HCT116 (cell line): Measurements from ENCODE around the gene IL1RL1. TPM values are rescaled to one million over a fixed set of nuclear protein-coding genes. Genes with fewer than 3 reads are reported as not detected.

Experiments used
- ATAC-seq: fragments of 200-7000 bp; cut with Tn5 transposase; 2 replicates; pipeline ENCODE4 v1.9.1; 2020; ENCODE audit warnings: mild to moderate bottlenecking, moderate library complexity
- BruUV-seq: library from RNA; stranded (reverse); fragments of 400-500 nt; replicated peaks from 2 replicates; lab custom pipeline; 2021; lab: Mats Ljungman, UMichigan
- CTCF ChIA-PET: fragments of 300-600 bp; sonication (Branson Sonifier 250); formaldehyde crosslinking; loops from one replicate; lab custom pipeline; 2021; ENCODE audit warnings: antibody characterized with exemption; lab: Charles Lee
- POLR2A ChIA-PET: fragments of 300-600, 350-600 bp; sonication (Branson Sonifier 250); formaldehyde crosslinking; loops from one replicate; lab custom pipeline; 2021; ENCODE audit warnings: antibody characterized with exemption; lab: Charles Lee
- RAD21 ChIA-PET, 2 experiments: fragments of 300-600 bp; sonication (Branson Sonifier 250); formaldehyde crosslinking; loops; one replicate each; lab custom pipeline; 2023; ENCODE audit warnings: low total read pairs in 2 of 2; ENCODE audit not compliant: uncharacterized antibody in 2 of 2, unreplicated experiment in 2 of 2, low non-redundant PET in 1 of 2; lab: Charles Lee
- DNase-seq: peaks from one replicate; pipeline ENCODE4 v3.0.0-alpha.2; 2010; ENCODE audit warnings: low read depth, low spot score
- H2AFZ ChIP-seq: fragments of 200-600 bp; shearing (Covaris generic), sonication (generic); 2 replicates; pipeline ENCODE4 v1.6.1; 2017; ENCODE audit warnings: low read depth, mixed run types, mixed read lengths, antibody characterized with exemption, low read length; ENCODE audit not compliant: poor library complexity, severe bottlenecking
- H3K27ac ChIP-seq: 2 replicates; pipeline ENCODE4 v1.5.1; 2012; ENCODE audit warnings: low read depth, low read length
- H3K27me3 ChIP-seq: fragments of 200-600 bp; sonication (generic); 2 replicates; pipeline ENCODE4 v1.6.1; 2016; ENCODE audit warnings: mixed run types, low read length, mixed read lengths; ENCODE audit not compliant: insufficient read depth
- H3K36me3 ChIP-seq, 2 experiments: fragments of 200-500 bp in 1 of 2; fragments of 200-600 bp in 1 of 2; sonication (Bioruptor generic) in 1 of 2; sonication (generic) in 1 of 2; 2 replicates each; pipeline versions ENCODE4 v1.5.1 to v1.6.1; 2014 to 2016; ENCODE audit warnings: low read length in 2 of 2, inconsistent platforms in 1 of 2, mixed read lengths in 1 of 2, mixed run types in 1 of 2; ENCODE audit not compliant: insufficient read depth in 2 of 2, control insufficient read depth in 1 of 2
- H3K4me1 ChIP-seq, 2 experiments: fragments of 200-600 bp in 1 of 2; sonication (generic) in 1 of 2; 2 replicates each; pipeline versions ENCODE4 v1.5.1 to v1.6.1; 2012 to 2017; ENCODE audit warnings: low read length in 2 of 2, inconsistent platforms in 1 of 2, mild to moderate bottlenecking in 1 of 2, mixed read lengths in 1 of 2, mixed run types in 1 of 2, moderate library complexity in 1 of 2; ENCODE audit not compliant: insufficient read depth in 2 of 2, control insufficient read depth in 1 of 2
- H3K4me2 ChIP-seq: fragments of 200-600 bp; sonication (generic); 2 replicates; pipeline ENCODE4 v1.6.1; 2017; ENCODE audit warnings: mixed run types, low read length, mixed read lengths
- H3K4me3 ChIP-seq, 2 experiments: fragments of 200-600 bp in 1 of 2; sonication (generic) in 1 of 2; replicated peaks in 1 of 2; 2 replicates each; pipeline ENCODE4 v1.5.1; 2011 to 2016; ENCODE audit warnings: low read length in 2 of 2, control low read depth in 1 of 2, low read depth in 1 of 2, mild to moderate bottlenecking in 1 of 2, mixed read lengths in 1 of 2, mixed run types in 1 of 2
- H3K79me2 ChIP-seq: fragments of 200-600 bp; sonication (generic); 2 replicates; pipeline ENCODE4 v1.6.1; 2017; ENCODE audit warnings: mild to moderate bottlenecking, mixed run types, low read length, moderate library complexity, mixed read lengths; ENCODE audit not compliant: insufficient read depth
- H3K9ac ChIP-seq: fragments of 200-600 bp; sonication (generic); 2 replicates; pipeline ENCODE4 v1.6.1; 2016; ENCODE audit warnings: low read length, mixed read lengths
- H3K9me2 ChIP-seq: fragments of 200-600 bp; sonication (generic), shearing (Covaris generic); 2 replicates; pipeline ENCODE4 v1.6.1; 2017; ENCODE audit warnings: mixed run types, mild to moderate bottlenecking, moderate library complexity; ENCODE audit not compliant: insufficient read depth
- H3K9me3 ChIP-seq, 2 experiments: fragments of 200-500 bp in 1 of 2; fragments of 200-600 bp in 1 of 2; sonication (Bioruptor generic) in 1 of 2; sonication (generic) in 1 of 2; 2 replicates each; pipeline ENCODE4 v1.6.1; 2014 to 2017; ENCODE audit warnings: low read length in 2 of 2, mixed read lengths in 2 of 2, inconsistent platforms in 1 of 2, low read depth in 1 of 2, mild to moderate bottlenecking in 1 of 2, mixed run types in 1 of 2, moderate library complexity in 1 of 2; ENCODE audit not compliant: control insufficient read depth in 1 of 2, insufficient read depth in 1 of 2
- H4K20me1 ChIP-seq: fragments of 200-600 bp; sonication (generic), shearing (Covaris generic); 2 replicates; pipeline ENCODE4 v1.6.1; 2017; ENCODE audit warnings: mixed run types, mild to moderate bottlenecking, moderate library complexity; ENCODE audit not compliant: insufficient read depth
- CEBPB ChIP-seq: IDR thresholded peaks from 2 replicates; pipeline ENCODE4 v1.6.1; 2012; ENCODE audit warnings: low read depth
- EZH2phosphoT487 ChIP-seq: fragments of 200-600 bp; IDR thresholded peaks from 2 replicates; pipeline ENCODE4 v1.6.1; 2018; ENCODE audit warnings: antibody characterized with exemption, borderline replicate concordance
- FOSL1 ChIP-seq: IDR thresholded peaks from 2 replicates; pipeline ENCODE4 v1.6.1; 2012; ENCODE audit warnings: low read depth
- POLR2AphosphoS5 ChIP-seq: IDR thresholded peaks from 2 replicates; pipeline ENCODE4 v1.6.1; 2011; ENCODE audit warnings: mild to moderate bottlenecking, low read depth, low read length, moderate library complexity
- SIN3A ChIP-seq: IDR thresholded peaks from 2 replicates; pipeline ENCODE4 v1.6.1; 2012; ENCODE audit warnings: low read depth
- SP1 ChIP-seq: IDR thresholded peaks from 2 replicates; pipeline ENCODE4 v1.6.1; 2012; ENCODE audit warnings: low read depth
- ZNF274 ChIP-seq: fragments of 200-500 bp; sonication (Bioruptor generic); IDR thresholded peaks from 2 replicates; pipeline ENCODE4 v1.6.1; 2014; ENCODE audit warnings: mild to moderate bottlenecking, low read depth, low read length, inconsistent platforms
- intact Hi-C: fragments of 100-400 bp; cut with micrococcal nuclease; formaldehyde crosslinking; loops from 2 replicates; pipeline ENCODE4 v1.10.0; 2022
- total RNA-seq: library from RNA; stranded (reverse); gene quantifications from one replicate; pipeline ENCODE4 v1.2.1, GENCODE V29; 2021; ENCODE audit not compliant: unreplicated experiment

Gene IL1RL1
- total RNA-seq, 1 experiment from 2014 or later = not detected

- TF ChIP-seq FOSL1 = no peak
- no peak for TF ChIP-seq EZH2phosphoT487
- TF ChIP-seq SP1 = no peak
- no peak for TF ChIP-seq ZNF274
- TF ChIP-seq POLR2AphosphoS5 = no peak
- TF ChIP-seq SIN3A = no peak
- BruUV-seq = no TSS peak
- Histone ChIP-seq H3K9ac (no peak overlapping the region), H4K20me1 (no peaks in the 10 kb centered on the region), H3K4me1 (no peaks in the 10 kb centered on the region), H3K4me2 (no peak overlapping the region), H3K9me3 (no peaks in the 10 kb centered on the region), H3K4me3 (no peak overlapping the region), H3K9me2 (no peaks in the 10 kb centered on the region), H2AFZ (no peak overlapping the region), H3K27ac (no peak overlapping the region), H3K79me2 (no peaks in the 10 kb centered on the region), H3K27me3 (peaks cover 13% of the 10 kb centered on the region), H3K36me3 (no peaks in the 10 kb centered on the region)
- intact Hi-C loops = no loop called here
- no peak for DNase-seq
- POLR2A ChIA-PET = no interaction called here
- RAD21 ChIA-PET = no interaction called here
- no peak for ATAC-seq
- CTCF ChIA-PET = no interaction called here
Measured at GRCh38 chr2:102283996-102284395, 27.4 kb upstream of the IL1RL1 start.

- Histone ChIP-seq H4K20me1 (no peaks in the 10 kb centered on the region), H3K9me2 (no peaks in the 10 kb centered on the region), H3K27me3 (peaks cover 9% of the 10 kb centered on the region; the same call in 1 of the 2 replicates), H3K27ac (no peak overlapping the region), H3K4me1 (no peaks in the 10 kb centered on the region), H3K4me2 (no peak overlapping the region), H3K36me3 (no peaks in the 10 kb centered on the region), H2AFZ (no peak overlapping the region), H3K4me3 (no peak overlapping the region), H3K9ac (no peak overlapping the region), H3K79me2 (no peaks in the 10 kb centered on the region), H3K9me3 (no peaks in the 10 kb centered on the region)
- TF ChIP-seq CEBPB = no peak
- ATAC-seq (no peak), DNase-seq (no peak)
- POLR2A ChIA-PET = no interaction called here
- BruUV-seq = no TSS peak
- RAD21 ChIA-PET = no interaction called here
- intact Hi-C loops = no loop called here
- CTCF ChIA-PET = no interaction called here
Measured at GRCh38 chr2:102284611-102285010, 26.8 kb upstream of the IL1RL1 start.
